Activated CD4-positive, alpha-beta T cell treated with anti-CD3 and anti-CD28 coated beads, Interleukin-2, amount 50 U/mL, for 16 hours (primary cell): ENCODE measurements around the gene MRGPRE.

Experiments
- DNase-seq: peaks from one replicate; pipeline ENCODE4 v3.0.0-alpha.2; 2020

Gene MRGPRE

GRCh38 chr11:3194016-3194816, 38.0 kb downstream of the MRGPRE start:
- DNase-seq = no peak

GRCh38 chr11:3193373-3194015, 38.7 kb downstream of the MRGPRE start:
- DNase-seq = no peak

DNA sequence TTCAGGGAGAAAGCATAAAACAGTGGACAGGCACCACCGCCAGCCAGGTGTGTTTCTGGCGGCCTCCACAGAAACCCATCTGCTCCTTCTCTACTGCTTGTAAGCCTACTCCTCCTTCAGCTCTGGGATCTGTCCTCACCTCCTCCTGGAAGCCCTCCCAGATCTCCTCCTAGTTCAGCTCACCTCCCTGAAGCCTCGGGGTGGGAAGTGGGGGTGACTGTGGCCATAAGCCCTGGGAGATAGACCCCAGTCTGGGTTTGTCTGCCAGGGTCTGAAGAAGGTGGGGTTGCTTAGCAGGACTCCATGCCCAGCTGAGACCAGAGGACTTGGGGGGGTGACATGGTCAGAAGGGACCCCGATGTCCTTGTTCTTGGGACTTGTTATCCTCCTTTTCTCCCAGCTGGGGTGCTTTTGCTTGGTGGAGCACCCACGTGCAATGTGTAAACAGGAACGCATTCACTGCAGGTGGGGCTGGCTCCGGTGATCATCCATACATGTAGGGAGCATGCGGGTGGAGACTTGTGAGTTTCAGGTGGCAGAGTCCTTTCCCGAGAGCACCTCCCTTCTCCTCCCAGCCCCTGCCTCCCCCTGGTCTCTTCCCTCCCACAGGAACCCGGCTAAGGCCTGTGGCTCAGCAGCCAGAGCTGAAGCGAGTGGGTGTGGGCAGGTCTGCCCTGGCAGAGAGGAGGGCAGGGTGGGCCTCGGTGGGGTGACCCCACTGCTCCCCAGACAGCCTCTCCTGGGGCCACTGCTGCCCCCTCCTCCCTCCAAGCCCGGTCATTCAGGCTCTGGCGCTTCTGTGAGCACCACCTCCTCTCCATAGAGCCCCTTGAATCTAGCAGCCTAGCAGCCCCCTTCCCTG, 39.5 kb downstream of the MRGPRE start:
- no peak for DNase-seq

DNA sequence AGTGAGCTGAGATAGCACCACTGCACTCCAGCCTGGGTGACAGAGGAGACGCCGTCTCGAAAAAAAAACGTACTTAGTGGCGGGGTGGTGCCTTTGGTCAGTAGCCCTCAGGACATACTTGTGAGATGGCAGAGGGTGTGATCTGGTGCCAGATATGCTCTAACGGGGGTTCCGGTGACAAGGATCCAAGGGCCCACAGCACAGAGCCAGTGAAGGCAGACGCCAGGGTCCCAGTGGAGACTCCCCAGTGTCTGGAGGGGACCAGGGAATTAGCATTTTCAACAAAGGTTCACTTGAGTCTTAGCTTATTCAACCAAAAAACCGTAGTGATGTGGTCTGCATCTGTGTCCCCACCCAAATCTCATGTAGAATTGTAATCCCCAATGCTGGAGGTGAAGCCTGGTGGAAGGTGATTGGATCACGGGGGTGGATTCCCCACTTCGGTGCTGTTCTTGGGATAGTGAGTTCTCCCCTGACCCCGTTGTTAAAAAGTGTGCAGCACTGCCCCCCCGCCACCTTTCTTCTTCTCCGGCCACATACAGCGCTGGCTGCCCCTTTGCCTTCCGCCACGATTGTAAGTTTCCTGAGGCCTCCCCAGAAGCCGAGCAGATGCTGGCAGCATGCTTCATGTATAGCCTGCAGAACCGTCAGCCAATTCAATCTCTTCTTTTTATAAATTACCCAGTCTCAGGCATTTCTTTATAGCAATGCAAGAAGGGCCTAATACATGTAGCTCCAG, 40.5 kb downstream of the MRGPRE start:
- DNase-seq = no peak

- no peak for DNase-seq
Measured at GRCh38 chr11:3190600-3190999, 41.6 kb downstream of the MRGPRE start.

DNA sequence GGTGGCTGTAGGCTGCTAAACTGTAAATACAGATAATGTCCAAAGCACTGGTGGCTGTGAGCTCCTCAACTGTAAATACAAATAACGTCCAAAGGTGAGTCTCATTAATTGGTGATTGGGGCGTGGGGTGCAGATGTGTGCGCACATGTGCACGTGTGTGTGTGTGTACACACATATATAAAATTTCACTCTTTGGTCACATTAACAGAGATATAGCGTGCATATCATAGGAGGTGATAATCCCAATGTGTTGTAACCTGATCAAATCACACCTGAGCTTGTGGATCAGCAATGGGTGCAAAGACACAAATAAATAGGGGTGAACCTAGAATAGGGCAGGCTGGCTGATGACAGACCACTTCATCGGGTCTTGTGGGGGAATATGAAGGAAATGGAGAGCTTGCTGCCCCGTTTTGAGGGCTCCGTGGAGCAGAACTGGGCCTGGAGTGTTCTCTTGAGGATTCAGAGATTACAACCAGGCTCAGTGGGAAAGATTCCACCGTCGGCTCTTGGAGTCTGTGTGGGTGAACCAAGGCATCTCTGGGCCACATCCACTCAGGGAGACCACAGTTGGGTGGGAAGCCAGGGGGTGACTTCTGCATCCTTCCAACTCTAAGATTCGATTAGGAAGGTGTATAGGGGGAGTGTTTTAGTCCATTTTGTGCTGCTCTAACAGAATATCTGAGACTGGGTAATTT, 42.2 kb downstream of the MRGPRE start:
- no peak for DNase-seq

- no peak for DNase-seq
Measured at GRCh38 chr11:3189196-3189843, 42.9 kb downstream of the MRGPRE start.

DNA sequence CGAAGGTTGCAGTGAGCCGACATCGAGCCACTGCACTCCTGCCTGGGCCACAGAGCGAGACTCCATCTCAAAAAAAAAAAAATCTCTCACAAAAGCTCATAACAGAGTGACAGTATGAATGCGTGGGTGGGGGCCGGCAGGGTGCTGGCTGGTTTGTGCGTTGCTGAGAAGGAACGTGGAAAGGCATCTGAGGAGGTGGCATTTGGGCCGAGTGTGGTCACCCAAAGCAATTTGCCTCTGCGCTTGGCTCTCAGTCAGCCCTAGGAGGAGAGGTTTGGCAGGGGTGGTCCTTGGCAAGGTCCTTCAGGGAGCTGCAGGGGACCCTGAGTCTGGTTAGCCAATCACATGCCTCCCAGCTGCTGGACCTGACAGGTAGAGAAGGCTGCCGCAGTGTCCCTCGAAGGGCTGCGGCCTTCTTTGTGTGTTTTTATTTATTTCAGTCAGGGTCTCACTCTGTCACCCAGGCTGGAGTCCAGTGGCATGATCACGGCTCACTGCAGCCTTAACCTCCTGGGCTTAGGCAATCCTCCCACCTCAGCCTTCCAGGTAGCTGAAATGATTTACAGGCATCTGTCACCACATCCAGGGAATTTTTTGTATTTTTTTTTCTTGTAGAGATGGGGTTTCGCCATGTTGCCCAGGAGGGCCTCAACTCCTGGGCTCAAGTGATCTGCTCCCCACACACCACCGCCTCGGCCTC, 43.6 kb downstream of the MRGPRE start:
- no peak for DNase-seq

- no peak for DNase-seq
Measured at GRCh38 chr11:3186166-3186953, 45.9 kb downstream of the MRGPRE start.

DNA sequence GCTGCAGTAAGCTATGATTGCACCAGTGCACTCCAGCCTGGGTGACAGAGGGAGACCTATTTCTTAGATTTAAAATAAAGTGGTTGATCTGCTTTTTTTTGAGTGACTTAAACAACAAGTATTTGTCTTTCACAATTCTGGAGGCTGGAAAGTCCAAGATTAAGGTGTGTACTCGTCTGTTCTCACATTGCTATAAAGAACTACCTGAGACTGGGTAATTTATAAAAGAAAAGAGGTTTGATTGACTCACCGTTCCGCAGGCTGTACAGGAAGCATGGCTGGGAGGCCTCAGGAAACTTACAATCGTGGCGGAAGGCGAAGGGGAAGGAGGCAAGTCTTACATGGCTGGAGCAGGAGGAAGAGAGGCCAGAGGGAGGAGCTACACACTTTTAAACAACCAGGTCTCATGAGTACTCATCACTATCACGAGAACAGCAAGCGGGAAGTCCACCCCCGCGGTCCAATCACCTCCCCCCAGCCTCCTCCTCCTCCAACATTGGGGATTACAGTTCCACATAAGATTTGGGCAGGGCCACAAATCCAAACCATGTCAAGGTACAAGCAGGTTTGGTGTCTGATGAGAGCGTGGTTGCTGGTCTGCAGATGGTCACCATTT, 47.4 kb downstream of the MRGPRE start:
- no peak for DNase-seq

GRCh38 chr11:3183523-3183922, 48.7 kb downstream of the MRGPRE start:
- DNase-seq = no peak

DNA sequence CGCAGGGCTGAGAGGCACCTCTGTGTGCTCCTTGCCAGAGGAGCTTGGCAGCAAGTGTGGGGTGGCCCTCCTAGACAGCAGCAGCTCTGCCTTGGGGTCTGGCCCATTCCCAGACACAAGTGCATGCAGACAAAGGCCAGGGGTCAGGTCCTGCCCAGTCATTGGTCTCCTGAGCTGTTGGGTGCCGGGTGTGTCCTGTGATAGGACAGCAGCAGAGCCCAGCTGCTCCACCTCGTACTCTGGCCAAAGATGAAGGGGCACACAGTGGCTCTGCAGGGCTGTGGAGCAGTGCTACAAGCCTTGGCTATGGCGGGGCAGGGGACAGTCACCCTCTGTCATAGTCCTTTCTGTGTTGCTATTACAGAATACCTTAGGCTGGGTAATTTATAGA, 49.8 kb downstream of the MRGPRE start:
- DNase-seq = no peak

GRCh38 chr11:3181725-3182461, 50.3 kb downstream of the MRGPRE start:
- DNase-seq = no peak

DNA sequence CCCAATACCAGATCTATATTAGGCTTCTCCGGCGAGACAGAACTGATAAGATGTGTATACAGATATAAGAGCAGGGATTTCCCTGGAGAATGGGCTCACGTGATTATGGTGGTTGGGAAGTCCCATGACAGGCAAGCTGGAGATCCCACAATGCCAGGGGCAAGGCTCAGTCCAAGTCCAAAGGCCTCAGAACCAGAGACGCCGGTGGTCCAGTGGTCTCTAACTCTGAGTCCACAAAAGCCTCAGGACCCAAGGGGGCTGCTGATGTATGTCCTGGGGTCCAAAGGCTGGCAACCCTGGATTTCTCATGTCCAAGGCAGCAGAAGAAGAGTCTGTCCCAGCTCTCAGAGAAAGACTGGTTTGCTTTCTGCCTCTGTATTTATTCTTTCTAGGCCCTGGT, 51.3 kb downstream of the MRGPRE start:
- no peak for DNase-seq

- no peak for DNase-seq
Measured at GRCh38 chr11:3178349-3178748, 53.9 kb downstream of the MRGPRE start.

- DNase-seq = no peak
Measured at GRCh38 chr11:3177931-3178330, 54.3 kb downstream of the MRGPRE start.
